ENCODE measurements around the gene MCOLN3. TPM values are rescaled to one million over a fixed set of nuclear protein-coding genes. Genes with fewer than 3 reads are reported as not detected.

MCOLN3 gene
- total RNA-seq, 2 donors from 2014 or later, result 15.8 to 17.5 TPM

- Histone ChIP-seq H3K9me3 (no peaks in the 10 kb centered on the region), H3K4me3 (no peak overlapping the region), H3K36me3 (replicated peaks in 1 of 2; ENCODE audit: insufficient read depth in 1 of 2, low read depth in 2 of 2) (no peaks in the 10 kb centered on the region), H3K27ac (no peak overlapping the region), H3K27me3 (no peaks in the 10 kb centered on the region), H3K4me1 (no peaks in the 10 kb centered on the region)
- TF ChIP-seq, protein P1, sequence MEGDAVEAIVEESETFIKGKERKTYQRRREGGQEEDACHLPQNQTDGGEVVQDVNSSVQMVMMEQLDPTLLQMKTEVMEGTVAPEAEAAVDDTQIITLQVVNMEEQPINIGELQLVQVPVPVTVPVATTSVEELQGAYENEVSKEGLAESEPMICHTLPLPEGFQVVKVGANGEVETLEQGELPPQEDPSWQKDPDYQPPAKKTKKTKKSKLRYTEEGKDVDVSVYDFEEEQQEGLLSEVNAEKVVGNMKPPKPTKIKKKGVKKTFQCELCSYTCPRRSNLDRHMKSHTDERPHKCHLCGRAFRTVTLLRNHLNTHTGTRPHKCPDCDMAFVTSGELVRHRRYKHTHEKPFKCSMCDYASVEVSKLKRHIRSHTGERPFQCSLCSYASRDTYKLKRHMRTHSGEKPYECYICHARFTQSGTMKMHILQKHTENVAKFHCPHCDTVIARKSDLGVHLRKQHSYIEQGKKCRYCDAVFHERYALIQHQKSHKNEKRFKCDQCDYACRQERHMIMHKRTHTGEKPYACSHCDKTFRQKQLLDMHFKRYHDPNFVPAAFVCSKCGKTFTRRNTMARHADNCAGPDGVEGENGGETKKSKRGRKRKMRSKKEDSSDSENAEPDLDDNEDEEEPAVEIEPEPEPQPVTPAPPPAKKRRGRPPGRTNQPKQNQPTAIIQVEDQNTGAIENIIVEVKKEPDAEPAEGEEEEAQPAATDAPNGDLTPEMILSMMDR (IDR thresholded peaks at IDR 0.05), result no peak
- TF ChIP-seq POLR2A (IDR thresholded peaks at IDR 0.05), result no peak
- intact Hi-C loops (cut with DNase I), result no loop called here
- ATAC-seq (no peak), DNase-seq (no peak)
- 92 to 96% methylated on average over 3 of the region's 3 CpGs for WGBS, 2 donors
These were observed 26.2 kb upstream of the MCOLN3 start for GRCh38 chr1:85074365-85074964.

GRCh38 chr1:85070972-85071492 is 22.7 kb upstream of the MCOLN3 start:
- no peaks in the 10 kb centered on the region for H3K4me1 ChIP-seq
- H3K27ac ChIP-seq, result no peak overlapping the region
- H3K4me3 ChIP-seq, result no peak overlapping the region
- TF ChIP-seq POLR2A (IDR thresholded peaks at IDR 0.05), result no peak
- TF ChIP-seq, protein P1 (IDR thresholded peaks at IDR 0.05), result no peak
- ATAC-seq, result no peak
- DNase-seq, result no peak
- H3K36me3 ChIP-seq (replicated peaks in 1 of 2; ENCODE audit: insufficient read depth in 1 of 2, low read depth in 2 of 2), result no peaks in the 10 kb centered on the region
- H3K9me3 ChIP-seq, result no peaks in the 10 kb centered on the region
- 71 to 84% methylated on average over 3 of the region's 3 CpGs for WGBS, 2 donors
- H3K27me3 ChIP-seq, result no peaks in the 10 kb centered on the region
- intact Hi-C loops (cut with DNase I), result no loop called here

DNA sequence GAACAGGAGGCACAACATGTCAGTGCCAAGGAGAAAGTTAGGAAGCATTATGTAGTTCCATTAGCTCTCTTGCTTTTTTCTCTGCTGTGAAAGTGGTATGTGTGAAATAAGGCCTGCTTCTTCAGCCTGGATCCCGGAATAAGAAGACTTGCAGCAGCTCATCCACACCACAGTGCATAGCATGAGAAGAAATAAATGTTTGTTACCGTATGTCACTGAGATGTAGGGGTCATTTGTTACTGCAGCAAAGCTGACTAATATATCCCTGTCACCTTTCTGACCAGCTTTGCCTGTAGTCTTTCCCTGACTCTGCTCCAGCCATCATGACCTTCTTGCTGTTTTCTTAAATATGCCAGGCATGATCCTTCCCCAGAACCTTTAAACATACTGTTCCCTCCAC is 20.5 kb upstream of the MCOLN3 start:
- ATAC-seq, result no peak
- intact Hi-C loops (cut with DNase I), result no loop called here
- no peaks in the 10 kb centered on the region for H3K9me3 ChIP-seq

DNA sequence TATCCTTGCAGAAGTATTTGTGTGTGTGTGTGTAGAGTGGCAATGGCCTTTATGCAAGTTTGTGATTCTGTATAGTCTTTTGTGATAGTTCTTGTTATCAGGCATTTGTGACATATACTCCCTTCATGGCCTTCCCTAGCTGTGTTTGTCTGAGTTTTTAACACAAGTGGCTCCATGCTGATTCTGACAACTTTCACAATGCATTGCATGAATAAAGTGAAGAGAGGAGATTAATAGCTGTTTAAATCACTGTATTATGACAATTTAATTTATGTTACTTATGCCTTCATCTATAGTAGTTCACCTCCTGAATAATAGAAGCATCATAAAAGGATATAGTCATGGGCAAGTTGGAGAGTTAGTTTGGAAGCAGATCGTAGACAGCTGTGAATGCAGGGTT is 17.2 kb upstream of the MCOLN3 start:
- no peak for TF ChIP-seq POLR2A (IDR thresholded peaks at IDR 0.05)
- TF ChIP-seq, protein P1 (IDR thresholded peaks at IDR 0.05), result no peak
- Histone ChIP-seq H3K27ac (no peak overlapping the region), H3K4me1 (no peaks in the 10 kb centered on the region), H3K27me3 (no peaks in the 10 kb centered on the region), H3K4me3 (no peak overlapping the region), H3K36me3 (replicated peaks in 1 of 2; ENCODE audit: insufficient read depth in 1 of 2, low read depth in 2 of 2) (no peaks in the 10 kb centered on the region), H3K9me3 (no peaks in the 10 kb centered on the region)
- no peak for ATAC-seq
- no peak for DNase-seq
- intact Hi-C loops (cut with DNase I), result no loop called here
- WGBS, 2 donors, result 84 to 92% methylated on average over 1 of the region's 1 CpG

More for the DNA sequence above, 20.5 kb upstream of the MCOLN3 start:
- DNase-seq, result no peak
- Histone ChIP-seq H3K4me1 (no peaks in the 10 kb centered on the region), H3K27me3 (no peaks in the 10 kb centered on the region), H3K36me3 (replicated peaks in 1 of 2; ENCODE audit: insufficient read depth in 1 of 2, low read depth in 2 of 2) (no peaks in the 10 kb centered on the region), H3K4me3 (no peak overlapping the region), H3K27ac (no peak overlapping the region)
- TF ChIP-seq, protein P1 (IDR thresholded peaks at IDR 0.05), result no peak
- no peak for TF ChIP-seq POLR2A (IDR thresholded peaks at IDR 0.05)
- WGBS, 2 donors, result 86 to 97% methylated on average over 2 of the region's 2 CpGs

Measured in body of pancreas (tissue), 4 donors.